Measurements from ENCODE around the gene GFRA1. TPM values are rescaled to one million over a fixed set of nuclear protein-coding genes. Genes with fewer than 3 reads are reported as not detected.

GFRA1 gene
- total RNA-seq, 2 experiments from 2014 or later: not detected

DNA sequence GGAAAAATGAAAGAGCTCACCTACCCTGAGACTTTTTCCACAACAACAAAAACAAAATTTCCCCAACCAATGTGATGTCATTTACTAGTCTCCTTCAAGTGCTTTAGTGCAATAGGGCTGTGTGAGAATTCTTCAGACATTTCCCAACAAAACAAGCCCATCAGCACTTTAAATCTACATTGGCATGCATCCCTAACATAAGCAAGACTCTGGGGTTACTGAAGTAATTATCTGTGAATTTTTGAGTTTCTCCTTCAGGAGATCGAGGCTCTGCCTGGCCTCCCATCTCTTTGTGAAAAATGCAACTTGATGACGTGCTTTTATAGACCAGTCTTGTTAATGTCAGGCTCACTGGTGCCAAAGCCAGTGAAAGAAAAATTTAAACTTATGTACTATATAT lies 255.6 kb downstream of the GFRA1 start:
- H3K4me3 ChIP-seq (ENCODE audit: low read length): no peak overlapping the region
- no peaks in the 10 kb centered on the region for H3K4me1 ChIP-seq (ENCODE audit: insufficient read depth, low read length)
- DNase-seq: no peak
- H3K27me3 Mint-ChIP-seq: no peaks in the 10 kb centered on the region
- intact Hi-C loops (cut with DNase I, micrococcal nuclease): no loop called here
- H3K27ac Mint-ChIP-seq: no peak overlapping the region
- no peaks in the 10 kb centered on the region for H3K4me1 Mint-ChIP-seq (ENCODE audit: low read depth)
- POLR2A ChIA-PET: no interaction called here
- no peak for ATAC-seq (ENCODE audit: poor library complexity)
- CTCF ChIA-PET: no interaction called here
- H3K9me3 Mint-ChIP-seq: peaks cover 3% of the 10 kb centered on the region
- H3K4me3 Mint-ChIP-seq: no peak overlapping the region
- H3K36me3 Mint-ChIP-seq (ENCODE audit: low read depth): no peaks in the 10 kb centered on the region
- no peak overlapping the region for H3K27ac ChIP-seq (ENCODE audit: low read depth in 1 of 2, low read length in 2 of 2)
- H3K27me3 ChIP-seq (ENCODE audit: control insufficient read depth in 1 of 2, insufficient read depth in 2 of 2, low read length in 2 of 2): no peaks in the 10 kb centered on the region
- no peaks in the 10 kb centered on the region for H3K9me3 ChIP-seq (ENCODE audit: control insufficient read depth in 1 of 2, insufficient read depth in 1 of 2, low read length in 2 of 2)
- TF ChIP-seq, protein P1, sequence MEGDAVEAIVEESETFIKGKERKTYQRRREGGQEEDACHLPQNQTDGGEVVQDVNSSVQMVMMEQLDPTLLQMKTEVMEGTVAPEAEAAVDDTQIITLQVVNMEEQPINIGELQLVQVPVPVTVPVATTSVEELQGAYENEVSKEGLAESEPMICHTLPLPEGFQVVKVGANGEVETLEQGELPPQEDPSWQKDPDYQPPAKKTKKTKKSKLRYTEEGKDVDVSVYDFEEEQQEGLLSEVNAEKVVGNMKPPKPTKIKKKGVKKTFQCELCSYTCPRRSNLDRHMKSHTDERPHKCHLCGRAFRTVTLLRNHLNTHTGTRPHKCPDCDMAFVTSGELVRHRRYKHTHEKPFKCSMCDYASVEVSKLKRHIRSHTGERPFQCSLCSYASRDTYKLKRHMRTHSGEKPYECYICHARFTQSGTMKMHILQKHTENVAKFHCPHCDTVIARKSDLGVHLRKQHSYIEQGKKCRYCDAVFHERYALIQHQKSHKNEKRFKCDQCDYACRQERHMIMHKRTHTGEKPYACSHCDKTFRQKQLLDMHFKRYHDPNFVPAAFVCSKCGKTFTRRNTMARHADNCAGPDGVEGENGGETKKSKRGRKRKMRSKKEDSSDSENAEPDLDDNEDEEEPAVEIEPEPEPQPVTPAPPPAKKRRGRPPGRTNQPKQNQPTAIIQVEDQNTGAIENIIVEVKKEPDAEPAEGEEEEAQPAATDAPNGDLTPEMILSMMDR (IDR thresholded peaks at IDR 0.05): no peak
- no peaks in the 10 kb centered on the region for H3K36me3 ChIP-seq (ENCODE audit: insufficient read depth, low read length)

DNA sequence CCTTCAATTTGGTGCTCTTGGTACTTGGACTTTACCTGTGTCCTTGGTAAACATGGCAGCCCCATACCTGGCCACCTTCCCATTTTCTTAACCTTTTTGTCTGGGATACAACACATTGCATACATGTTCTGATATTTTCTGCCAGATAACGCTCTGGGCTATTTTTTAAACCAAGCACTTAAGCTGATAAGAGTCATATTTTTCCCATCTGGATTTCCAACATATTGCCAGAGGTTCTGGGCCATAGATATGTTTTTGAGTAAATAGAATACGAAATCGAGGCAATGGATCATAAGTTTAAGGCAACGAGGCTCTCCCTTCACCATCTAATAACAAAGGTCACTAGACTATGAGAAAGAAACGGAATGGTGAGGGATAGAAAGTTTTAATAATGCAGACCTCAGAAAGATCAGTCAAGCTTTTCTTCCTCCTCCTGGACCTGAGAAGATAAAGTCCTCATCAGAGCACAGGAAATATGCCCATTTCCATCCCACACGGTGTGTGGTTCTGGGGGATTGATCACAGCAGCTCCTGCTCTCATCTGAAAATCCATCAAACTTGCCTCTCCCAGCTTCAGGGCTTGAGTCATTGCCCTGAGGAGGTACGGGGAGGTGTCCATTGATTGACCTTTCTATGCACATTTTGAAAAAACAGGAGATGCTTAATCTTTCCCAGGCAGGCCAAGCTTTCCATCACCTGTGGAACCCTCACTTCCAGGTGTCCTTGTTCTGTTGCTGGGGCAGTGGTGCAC lies 257.2 kb downstream of the GFRA1 start:
- H3K4me3 ChIP-seq (ENCODE audit: low read length): no peak overlapping the region
- no peak for ATAC-seq (ENCODE audit: poor library complexity)
- intact Hi-C loops (cut with DNase I, micrococcal nuclease): no loop called here
- no peak for DNase-seq
- H3K4me3 Mint-ChIP-seq: no peak overlapping the region
- H3K36me3 Mint-ChIP-seq (ENCODE audit: low read depth): no peaks in the 10 kb centered on the region
- TF ChIP-seq, protein P1 (IDR thresholded peaks at IDR 0.05): no peak
- no peaks in the 10 kb centered on the region for H3K4me1 Mint-ChIP-seq (ENCODE audit: low read depth)
- peaks cover 3% of the 10 kb centered on the region for H3K9me3 Mint-ChIP-seq
- ChIA-PET POLR2A (no interaction called here), CTCF (interaction anchor here (0.7 kb wide), 1 partner anchor 392 kb away, joined by 3 read pairs; no protein-coding TSS in a partner anchor)
- H3K27ac ChIP-seq (ENCODE audit: low read depth in 1 of 2, low read length in 2 of 2): no peak overlapping the region
- no peaks in the 10 kb centered on the region for H3K36me3 ChIP-seq (ENCODE audit: insufficient read depth, low read length)
- H3K9me3 ChIP-seq (ENCODE audit: control insufficient read depth in 1 of 2, insufficient read depth in 1 of 2, low read length in 2 of 2): no peaks in the 10 kb centered on the region
- no peaks in the 10 kb centered on the region for H3K27me3 ChIP-seq (ENCODE audit: control insufficient read depth in 1 of 2, insufficient read depth in 2 of 2, low read length in 2 of 2)
- H3K4me1 ChIP-seq (ENCODE audit: insufficient read depth, low read length): no peaks in the 10 kb centered on the region
- no peak overlapping the region for H3K27ac Mint-ChIP-seq
- no peaks in the 10 kb centered on the region for H3K27me3 Mint-ChIP-seq

DNA sequence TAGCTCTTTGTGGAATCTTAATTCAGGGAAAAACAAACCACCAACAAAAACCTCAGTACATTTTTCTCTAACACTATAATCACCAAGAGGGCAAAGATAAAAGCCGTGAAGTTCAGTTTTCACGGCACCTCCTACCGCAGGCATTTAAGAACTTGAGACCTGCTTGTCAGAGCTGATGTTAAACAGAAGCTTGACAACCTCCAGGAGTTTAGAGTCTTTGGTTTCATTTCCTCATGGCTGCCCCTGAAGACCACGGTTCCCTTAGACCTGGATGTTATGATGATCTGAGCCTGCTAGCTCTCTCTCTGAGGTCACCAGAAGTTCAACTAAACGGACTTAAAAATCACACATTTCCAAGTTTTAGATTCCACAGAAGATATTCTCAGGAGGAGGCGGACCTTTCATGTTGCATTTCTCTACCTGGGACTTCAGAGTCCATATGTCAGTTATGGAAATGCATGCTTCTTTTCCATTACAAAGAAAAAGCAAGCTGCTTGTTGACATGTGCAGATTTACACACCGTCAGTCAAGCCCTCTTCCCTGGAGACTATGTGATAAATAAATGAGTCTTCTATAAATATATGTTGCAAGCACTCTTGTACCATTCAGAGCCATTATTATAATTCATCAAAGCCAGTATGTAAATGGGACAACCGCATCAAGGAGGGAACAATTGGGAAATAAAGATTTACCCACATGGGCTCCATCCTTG lies 258.0 kb downstream of the GFRA1 start:
- Mint-ChIP-seq H3K9me3 (peaks cover 3% of the 10 kb centered on the region), H3K4me3 (no peak overlapping the region), H3K4me1 (ENCODE audit: low read depth) (no peaks in the 10 kb centered on the region), H3K36me3 (ENCODE audit: low read depth) (no peaks in the 10 kb centered on the region), H3K27ac (no peak overlapping the region), H3K27me3 (no peaks in the 10 kb centered on the region)
- ChIA-PET POLR2A (no interaction called here), CTCF (interaction anchor here (0.7 kb wide), 1 partner anchor 393 kb away, joined by 3 read pairs; no protein-coding TSS in a partner anchor)
- Histone ChIP-seq H3K27me3 (ENCODE audit: control insufficient read depth in 1 of 2, insufficient read depth in 2 of 2, low read length in 2 of 2) (no peaks in the 10 kb centered on the region), H3K4me1 (ENCODE audit: insufficient read depth, low read length) (no peaks in the 10 kb centered on the region), H3K27ac (ENCODE audit: low read depth in 1 of 2, low read length in 2 of 2) (no peak overlapping the region), H3K9me3 (ENCODE audit: control insufficient read depth in 1 of 2, insufficient read depth in 1 of 2, low read length in 2 of 2) (no peaks in the 10 kb centered on the region), H3K36me3 (ENCODE audit: insufficient read depth, low read length) (no peaks in the 10 kb centered on the region), H3K4me3 (ENCODE audit: low read length) (no peak overlapping the region)
- no peak for ATAC-seq (ENCODE audit: poor library complexity)
- intact Hi-C loops (cut with DNase I, micrococcal nuclease): no loop called here
- TF ChIP-seq, protein P1 (IDR thresholded peaks at IDR 0.05): no peak
- DNase-seq: no peak
